GM19452 (cell line): Measurements from ENCODE around the gene ARRB2.

Experiments used
- ATAC-seq: cut with Tn5 transposase; IDR thresholded peaks from one replicate; pipeline ENCODE4 v1.9.1; 2021; ENCODE audit not compliant: unreplicated experiment

The ARRB2 gene

GRCh38 chr17:4748686-4749085 is 38.3 kb downstream of the ARRB2 start:
- ATAC-seq: no peak

- ATAC-seq: no peak
Measured at GRCh38 chr17:4750606-4751005, 40.2 kb downstream of the ARRB2 start.

GRCh38 chr17:4751932-4752331 is 41.5 kb downstream of the ARRB2 start:
- no peak for ATAC-seq

GRCh38 chr17:4753392-4753791 is 43.0 kb downstream of the ARRB2 start:
- no peak for ATAC-seq

- ATAC-seq: no peak
Measured at GRCh38 chr17:4759776-4760236, 49.4 kb downstream of the ARRB2 start.

- no peak for ATAC-seq
Measured at GRCh38 chr17:4764595-4764994, 54.2 kb downstream of the ARRB2 start.

GRCh38 chr17:4766201-4766600 is 55.8 kb downstream of the ARRB2 start:
- ATAC-seq: no peak

GRCh38 chr17:4766723-4767122 is 56.3 kb downstream of the ARRB2 start:
- ATAC-seq: no peak

GRCh38 chr17:4768298-4768697 is 57.9 kb downstream of the ARRB2 start:
- no peak for ATAC-seq

- ATAC-seq: no peak
Measured at GRCh38 chr17:4769628-4770027, 59.2 kb downstream of the ARRB2 start.
